ENCODE results near the gene LIMK2.
"Not testable (repeated sequence)": the region's sequence is repeated elsewhere in the genome, so short reads cannot be mapped to it uniquely, and the experiment has no call there.

GRCh38 chr22:31171734-31172133, 40.4 kb upstream of the LIMK2 start:
- TF ChIP-seq CTCF, POLR2AphosphoS5 (IDR thresholded peaks at IDR 0.05): not testable (repeated sequence)

All from prostate gland (tissue), 2 donors.